ENCODE measurements around the gene VTI1A.
"Not testable (repeated sequence)": the region's sequence is repeated elsewhere in the genome, so short reads cannot be mapped to it uniquely, and the experiment has no call there.

The VTI1A gene

GRCh38 chr10:112454910-112455779 lies 8.1 kb downstream of the VTI1A start:
- no peak for DNase-seq (ENCODE audit: low read depth in 2 of 2)

- DNase-seq (ENCODE audit: low read depth in 2 of 2): no peak
These were observed 9.5 kb downstream of the VTI1A start for GRCh38 chr10:112456533-112456932.

DNA sequence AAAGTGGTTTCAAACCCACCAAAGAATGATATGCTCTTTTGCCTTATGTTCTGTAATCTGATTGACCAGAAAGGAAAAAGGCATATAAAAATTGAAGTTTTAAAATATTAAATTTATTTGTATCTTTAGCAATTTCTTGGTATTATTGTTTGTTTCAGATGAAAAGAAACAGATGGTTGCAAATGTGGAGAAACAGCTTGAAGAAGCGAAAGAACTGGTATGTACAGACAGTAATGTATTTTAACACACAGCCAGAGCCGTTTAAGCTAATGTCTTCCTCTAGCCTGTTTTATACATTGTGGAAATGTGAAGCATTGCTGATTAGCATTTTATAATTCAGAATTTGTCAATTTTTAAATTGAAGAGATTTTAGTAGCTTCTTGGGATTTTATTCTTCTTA lies 13.4 kb downstream of the VTI1A start:
- DNase-seq (ENCODE audit: low read depth in 2 of 2): no peak

DNA sequence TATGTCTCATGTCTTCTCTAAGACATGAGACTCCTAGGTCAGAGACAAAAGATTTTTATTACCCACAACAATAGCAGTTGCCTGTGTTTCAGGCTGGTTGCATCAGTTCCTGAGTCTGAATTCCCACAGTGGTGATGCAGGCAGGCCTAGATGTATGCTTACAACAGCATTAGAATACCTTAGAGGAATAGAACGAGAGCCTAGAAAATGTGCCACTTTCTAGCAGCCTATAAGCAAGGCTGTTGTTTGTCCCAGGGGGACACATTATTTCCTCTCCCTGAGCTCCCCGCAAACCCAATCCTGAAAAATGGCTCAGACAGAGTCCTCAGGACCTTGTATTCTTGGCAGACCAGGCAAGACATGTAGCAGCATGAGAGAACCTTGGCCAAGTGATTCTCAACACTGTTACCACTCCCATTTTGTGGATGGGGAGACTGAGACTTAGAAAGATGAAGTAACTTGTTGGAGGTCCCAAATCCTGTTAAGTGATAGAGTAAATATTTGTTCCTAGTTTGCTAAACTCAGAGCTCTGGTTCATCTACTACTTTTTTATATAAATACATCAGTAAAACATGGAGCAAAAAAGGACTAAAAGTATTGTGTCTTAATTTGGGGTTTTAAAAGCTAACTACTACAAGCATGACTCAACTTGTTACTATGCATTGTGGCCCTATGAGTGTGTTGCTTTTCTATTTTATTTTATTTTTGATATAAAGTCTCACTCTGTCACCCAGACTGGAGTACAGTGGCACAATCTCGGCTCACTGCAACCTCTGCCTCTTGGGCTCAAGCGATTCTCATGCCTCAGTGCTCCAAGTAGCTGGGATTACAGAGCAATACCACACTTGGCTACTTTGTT lies 14.2 kb downstream of the VTI1A start:
- DNase-seq (ENCODE audit: low read depth in 2 of 2): peak; percentile 44 to 53

DNA sequence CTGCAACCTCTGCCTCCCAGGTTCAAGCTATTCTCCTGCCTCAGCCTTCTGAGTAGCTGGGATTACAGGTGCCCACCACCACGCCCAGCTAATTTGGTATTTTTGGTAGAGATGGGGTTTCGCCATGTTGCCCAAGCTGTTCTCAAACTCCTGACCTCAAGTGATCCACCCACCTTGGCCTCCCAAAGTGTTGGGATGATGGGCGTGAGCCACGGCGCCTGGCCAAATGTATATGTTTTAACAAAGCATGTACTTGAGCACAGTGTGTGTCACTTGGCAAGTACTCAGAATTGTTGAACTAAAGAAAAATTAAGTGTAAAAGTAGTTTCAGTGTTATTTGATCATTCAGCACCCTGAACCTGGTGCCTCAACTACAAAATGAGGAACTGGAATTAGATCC lies 17.1 kb downstream of the VTI1A start:
- not testable (repeated sequence) for DNase-seq (ENCODE audit: low read depth in 2 of 2)

DNA sequence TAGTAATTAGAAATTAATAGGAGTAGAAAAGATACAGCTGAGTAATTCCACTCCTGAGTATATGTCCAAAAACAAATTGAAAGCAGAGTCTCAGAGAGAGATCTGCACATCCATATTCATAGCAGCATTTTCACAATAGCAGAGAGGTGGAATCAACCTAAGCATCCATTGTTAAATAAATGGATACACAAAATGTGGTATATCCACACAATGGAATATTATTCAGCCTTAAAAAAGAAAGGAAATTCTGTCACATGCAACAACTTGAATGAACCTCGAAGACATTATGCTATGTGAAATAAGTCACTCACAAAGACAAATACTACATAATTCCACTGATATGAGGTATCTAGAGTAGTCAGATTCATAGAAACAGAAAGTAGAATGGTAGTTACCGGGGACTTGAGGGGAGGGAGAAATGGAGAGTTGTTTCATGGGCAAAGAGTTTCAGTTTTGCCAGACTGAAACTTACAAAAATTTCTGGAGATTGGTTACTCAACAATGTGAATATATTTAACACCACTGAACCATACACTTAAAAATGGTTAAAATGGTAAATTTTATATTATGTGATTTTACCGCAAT lies 18.4 kb downstream of the VTI1A start:
- no peak for DNase-seq (ENCODE audit: low read depth in 2 of 2)

GRCh38 chr10:112466802-112467201 lies 19.8 kb downstream of the VTI1A start:
- DNase-seq (ENCODE audit: low read depth in 2 of 2): no peak

GRCh38 chr10:112467541-112468075 lies 20.6 kb downstream of the VTI1A start:
- DNase-seq (ENCODE audit: low read depth in 2 of 2): no peak

DNA sequence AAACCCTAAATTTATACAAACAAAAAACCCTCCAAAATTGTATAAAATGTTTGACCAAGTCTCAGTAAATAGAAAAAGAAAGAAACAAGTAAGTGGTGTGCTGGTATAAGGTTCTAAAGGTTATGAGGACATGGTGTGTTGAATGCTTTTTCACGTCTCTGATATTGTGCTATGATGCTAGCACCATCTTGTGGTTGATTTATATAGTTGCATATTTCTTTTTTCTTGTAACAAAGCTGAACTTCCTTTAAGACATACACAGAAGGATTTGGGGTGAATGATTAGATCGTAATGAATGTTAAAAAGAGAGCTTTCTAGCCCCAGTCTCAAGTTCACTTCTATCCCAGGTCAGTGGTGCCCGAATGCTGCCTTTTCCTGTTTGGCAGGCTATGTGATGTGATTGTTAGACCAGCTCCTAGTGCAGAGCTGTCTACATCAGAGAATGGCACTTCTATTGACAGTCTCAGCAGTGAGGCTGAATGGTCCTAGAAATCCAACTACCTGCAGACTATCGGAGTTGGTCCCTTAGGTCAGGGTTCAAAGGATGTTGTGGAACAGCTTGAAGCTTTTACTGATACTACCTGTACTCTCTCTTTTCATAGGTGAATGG lies 25.0 kb downstream of the VTI1A start:
- DNase-seq (ENCODE audit: low read depth in 2 of 2): no peak

DNA sequence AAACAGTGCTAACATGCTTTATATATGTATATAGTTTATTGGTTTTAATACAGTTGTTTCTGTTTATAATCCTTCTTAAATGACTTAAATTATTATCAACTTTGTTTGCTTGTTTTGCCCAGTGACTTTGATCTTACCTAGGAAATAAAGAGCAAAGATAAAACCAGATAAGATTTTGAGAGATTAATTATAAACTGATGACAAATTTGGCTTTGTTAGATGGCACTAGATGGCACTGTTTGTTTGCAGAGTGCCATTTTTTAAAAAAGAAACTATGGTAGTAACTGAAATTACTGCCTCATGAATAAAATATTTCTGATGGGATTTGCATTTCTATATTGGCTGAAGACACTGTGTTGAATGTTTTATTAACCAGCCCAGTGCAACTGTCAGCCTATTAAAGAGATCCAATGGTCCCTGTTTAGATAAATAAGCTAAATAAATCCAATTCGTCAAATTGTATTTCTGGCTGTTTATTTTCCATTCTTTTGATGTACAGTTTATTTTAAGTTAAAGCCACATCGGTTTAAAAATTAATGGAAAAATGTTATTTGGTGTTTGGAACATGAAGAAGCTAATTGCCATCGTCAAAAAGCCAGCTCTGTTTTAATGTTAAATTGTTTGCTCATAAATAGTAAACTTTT lies 28.7 kb downstream of the VTI1A start:
- DNase-seq (ENCODE audit: low read depth in 2 of 2): no peak

DNA sequence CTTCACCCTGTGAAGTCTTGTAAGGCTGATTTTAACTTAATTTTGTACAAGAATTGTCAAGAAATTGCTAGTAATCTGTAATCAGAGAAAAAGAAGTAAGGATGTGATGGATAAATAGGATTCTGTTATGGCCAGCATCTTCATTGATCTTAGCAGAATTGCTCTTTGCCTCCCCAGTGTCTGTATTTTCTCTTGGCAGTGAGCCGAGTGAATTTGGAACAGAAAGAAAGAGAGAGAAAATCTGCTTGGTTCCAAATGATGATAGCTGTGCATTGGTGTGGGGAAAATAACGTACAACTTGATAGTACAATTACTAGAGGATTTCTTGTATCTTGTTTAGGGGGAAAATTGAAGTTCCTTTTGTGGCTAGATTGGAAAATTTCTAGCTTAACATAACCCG lies 34.6 kb downstream of the VTI1A start:
- no peak for DNase-seq (ENCODE audit: low read depth in 2 of 2)

- no peak for DNase-seq (ENCODE audit: low read depth in 2 of 2)
These were observed 37.4 kb downstream of the VTI1A start for GRCh38 chr10:112484399-112484798.

GRCh38 chr10:112487964-112488363 lies 40.9 kb downstream of the VTI1A start:
- DNase-seq (ENCODE audit: low read depth in 2 of 2): no peak

GRCh38 chr10:112490545-112490944 lies 43.5 kb downstream of the VTI1A start:
- no peak for DNase-seq (ENCODE audit: low read depth in 2 of 2)

DNA sequence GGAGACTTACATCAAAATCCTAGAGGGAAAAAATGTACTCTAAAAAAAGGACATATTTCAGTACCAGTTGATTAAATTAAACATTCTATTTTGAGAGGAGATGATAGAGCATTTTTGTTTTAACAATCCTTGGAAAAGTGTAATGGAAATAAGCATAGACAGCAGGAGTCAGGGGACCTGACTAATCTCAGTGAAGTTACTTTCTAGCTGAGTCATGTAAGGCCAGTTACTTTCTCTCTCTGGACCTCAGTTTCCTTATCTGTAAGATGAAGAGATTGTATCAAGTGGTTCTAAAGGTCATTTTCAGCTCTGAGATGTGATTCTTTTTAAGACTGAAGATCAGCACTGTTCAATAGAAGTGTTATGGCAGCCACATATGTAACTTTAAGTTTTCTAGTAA lies 44.1 kb downstream of the VTI1A start:
- DNase-seq (ENCODE audit: low read depth in 2 of 2): no peak

DNA sequence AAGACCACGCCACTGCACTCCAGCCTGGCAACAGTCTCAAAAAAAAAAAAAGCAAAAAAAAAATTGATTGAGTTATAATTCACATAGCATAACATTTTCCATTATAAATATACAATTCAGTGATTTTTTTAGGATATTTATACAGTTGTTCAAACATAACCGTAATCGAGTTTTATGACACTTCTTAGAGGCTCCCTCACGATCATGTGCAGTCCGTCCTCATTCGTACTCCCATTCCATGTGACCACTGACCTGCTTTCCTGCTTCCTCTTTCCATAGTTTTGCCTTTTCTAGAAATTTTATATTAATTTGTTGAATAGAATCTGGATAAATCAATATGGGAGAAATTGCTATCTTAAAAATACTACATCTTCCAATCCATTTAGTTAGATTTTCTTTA lies 45.7 kb downstream of the VTI1A start:
- DNase-seq (ENCODE audit: low read depth in 2 of 2): no peak

GRCh38 chr10:112497347-112497950 lies 50.4 kb downstream of the VTI1A start:
- DNase-seq (ENCODE audit: low read depth in 2 of 2): no peak

- no peak for DNase-seq (ENCODE audit: low read depth in 2 of 2)
These were observed 51.8 kb downstream of the VTI1A start for GRCh38 chr10:112498806-112499205.

GRCh38 chr10:112499985-112500384 lies 53.0 kb downstream of the VTI1A start:
- DNase-seq (ENCODE audit: low read depth in 2 of 2): not testable (repeated sequence)

DNA sequence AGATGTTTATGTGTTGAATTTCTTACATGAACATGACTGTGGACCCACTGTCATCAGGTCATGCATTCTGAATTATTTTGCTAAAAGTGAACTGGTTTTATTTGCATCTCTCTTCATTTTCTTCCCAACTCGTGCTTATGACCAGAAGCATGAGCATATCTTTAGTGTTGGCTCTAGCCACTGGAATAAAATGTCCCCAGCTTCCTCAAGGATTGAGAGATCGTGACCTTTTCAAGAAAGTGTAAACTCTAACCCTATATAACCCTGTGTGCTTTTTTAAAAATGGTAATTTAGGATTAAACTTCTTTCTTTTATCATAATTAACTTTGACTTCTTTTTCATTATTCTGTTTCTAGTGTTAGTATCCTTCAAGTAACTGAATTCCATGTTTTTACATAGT lies 55.5 kb downstream of the VTI1A start:
- no peak for DNase-seq (ENCODE audit: low read depth in 2 of 2)

GRCh38 chr10:112503643-112504042 lies 56.6 kb downstream of the VTI1A start:
- no peak for DNase-seq (ENCODE audit: low read depth in 2 of 2)
